H1 (cell line): ENCODE results near the gene TINAGL1. TPM values are rescaled to one million over a fixed set of nuclear protein-coding genes. Genes with fewer than 3 reads are reported as not detected.

Experiments used
- CTCF ChIA-PET: fragments of 300-600 bp; sonication (Branson Sonifier 250); formaldehyde crosslinking; loops from one replicate; lab custom pipeline; 2021; ENCODE audit not compliant: partially characterized antibody; lab: Charles Lee
- POLR2A ChIA-PET: fragments of 300-600 bp; sonication (Branson Sonifier 250); formaldehyde crosslinking; loops from one replicate; lab custom pipeline; 2021; ENCODE audit warnings: inconsistent platforms; ENCODE audit not compliant: partially characterized antibody; lab: Charles Lee
- DNase-seq, 2 experiments: peaks; one replicate each; pipeline versions ENCODE4 v3.0.0 to v3.0.0-alpha.2; 2010 to 2022; ENCODE audit warnings: low spot score in 2 of 2, low read depth in 1 of 2, mixed read lengths in 1 of 2
- FAIRE-seq: peaks from 2 replicates; lab custom pipeline; 2011; peaks lifted over from hg19 to GRCh38; lab: Jason Lieb, UNC
- H2AFZ ChIP-seq: 2 replicates; pipeline ENCODE4 v1.8.1; 2012; ENCODE audit warnings: low read length, inconsistent platforms
- H2AK5ac ChIP-seq: 2 replicates; pipeline ENCODE4 v1.6.1; 2013; ENCODE audit warnings: low read depth, low read length
- H2BK120ac ChIP-seq: replicated peaks from 2 replicates; pipeline ENCODE3; 2013; ENCODE audit warnings: low read depth, low read length, inconsistent platforms
- H2BK12ac ChIP-seq: 2 replicates; pipeline ENCODE4 v1.6.1; 2013; ENCODE audit warnings: low read depth, low read length
- H2BK15ac ChIP-seq: 2 replicates; pipeline ENCODE4 v1.6.1; 2013; ENCODE audit warnings: low read length
- H2BK20ac ChIP-seq: 2 replicates; pipeline ENCODE4 v1.6.1; 2013; ENCODE audit warnings: low read length
- H2BK5ac ChIP-seq: 2 replicates; pipeline ENCODE4 v1.6.1; 2013; ENCODE audit warnings: low read depth, low read length
- H3K14ac ChIP-seq: 2 replicates; pipeline ENCODE4 v1.6.1; 2013; ENCODE audit warnings: inconsistent platforms; ENCODE audit not compliant: insufficient read length
- H3K18ac ChIP-seq: 2 replicates; pipeline ENCODE4 v1.6.1; 2013; ENCODE audit warnings: low read length; ENCODE audit errors: extremely low read depth
- H3K23ac ChIP-seq: 2 replicates; pipeline ENCODE4 v1.6.1; 2013; ENCODE audit warnings: inconsistent platforms; ENCODE audit not compliant: insufficient read length
- H3K23me2 ChIP-seq: 2 replicates; pipeline ENCODE4 v1.6.1; 2013; ENCODE audit warnings: low read depth, low read length
- H3K27ac ChIP-seq: 2 replicates; pipeline ENCODE4 v1.6.1; 2011; ENCODE audit warnings: low read depth, low read length, inconsistent platforms
- H3K27me3 ChIP-seq, 4 experiments: replicated peaks in 1 of 4; 1 replicate in 1 of 4; 2 replicates in 3 of 4; pipeline versions ENCODE4 v1.6.1 to v1.8.1; 2011 to 2013; ENCODE audit warnings: low read length in 3 of 4, mild to moderate bottlenecking in 3 of 4, inconsistent platforms in 2 of 4, mixed read lengths in 2 of 4, moderate library complexity in 1 of 4; ENCODE audit not compliant: control insufficient read depth in 3 of 4, insufficient read depth in 3 of 4; ENCODE audit errors: extremely low read depth in 1 of 4
- H3K36me3 ChIP-seq, 4 experiments: 2 replicates each; pipeline versions ENCODE4 v1.6.1 to v1.8.1; 2011 to 2013; ENCODE audit warnings: mild to moderate bottlenecking in 4 of 4, low read length in 3 of 4, moderate library complexity in 2 of 4, control low read depth in 1 of 4, inconsistent platforms in 1 of 4; ENCODE audit not compliant: insufficient read depth in 4 of 4, control insufficient read depth in 2 of 4
- H3K4ac ChIP-seq: replicated peaks from 2 replicates; pipeline ENCODE3; 2013; ENCODE audit warnings: low read length, low read depth, mixed read lengths, inconsistent platforms; ENCODE audit not compliant: insufficient read length
- H3K4me1 ChIP-seq, 4 experiments: replicated peaks in 1 of 4; 1 replicate in 1 of 4; 2 replicates in 3 of 4; pipeline versions ENCODE4 v1.6.1 to v1.8.1; 2011 to 2013; ENCODE audit warnings: low read length in 3 of 4, inconsistent platforms in 2 of 4, mixed read lengths in 1 of 4; ENCODE audit not compliant: insufficient read depth in 4 of 4, control insufficient read depth in 3 of 4
- H3K4me2 ChIP-seq, 2 experiments: 2 replicates each; pipeline versions ENCODE4 v1.6.1 to v1.8.1; 2011 to 2013; ENCODE audit warnings: low read depth in 2 of 2, low read length in 2 of 2, control low read depth in 1 of 2, inconsistent platforms in 1 of 2, mild to moderate bottlenecking in 1 of 2; ENCODE audit not compliant: insufficient read depth in 1 of 2
- H3K4me3 ChIP-seq, 4 experiments: fragments of 200-600, 300-600 bp in 1 of 4; sonication (generic), shearing (Covaris generic), sonication (Bioruptor Twin) in 1 of 4; 2 replicates each; pipeline versions ENCODE4 v1.5.1 to v1.8.1; 2011 to 2016; ENCODE audit warnings: low read length in 4 of 4, low read depth in 3 of 4, control low read depth in 2 of 4, inconsistent platforms in 2 of 4, mild to moderate bottlenecking in 2 of 4, mixed read lengths in 1 of 4, moderate library complexity in 1 of 4; ENCODE audit not compliant: insufficient read depth in 2 of 4; ENCODE audit errors: extremely low read depth in 1 of 4
- H3K56ac ChIP-seq: replicated peaks from 2 replicates; pipeline ENCODE3; 2013; ENCODE audit warnings: low read depth, mild to moderate bottlenecking, mixed read lengths, low read length, inconsistent platforms; ENCODE audit not compliant: insufficient read length
- H3K79me1 ChIP-seq: 2 replicates; pipeline ENCODE4 v1.6.1; 2013; ENCODE audit warnings: low read depth, low read length, control low read depth
- H3K79me2 ChIP-seq, 2 experiments: 2 replicates each; pipeline versions ENCODE4 v1.6.1 to v1.8.1; 2012 to 2013; ENCODE audit warnings: low read length in 2 of 2, mild to moderate bottlenecking in 2 of 2, inconsistent platforms in 1 of 2; ENCODE audit not compliant: insufficient read depth in 2 of 2, control insufficient read depth in 1 of 2
- H3K9ac ChIP-seq, 4 experiments: replicated peaks in 1 of 4; 1 replicate in 1 of 4; 2 replicates in 3 of 4; pipeline versions ENCODE4 v1.6.1 to v1.8.1; 2011 to 2013; ENCODE audit warnings: low read depth in 3 of 4, low read length in 3 of 4, control low read depth in 2 of 4, mild to moderate bottlenecking in 2 of 4, moderate library complexity in 2 of 4, inconsistent platforms in 1 of 4; ENCODE audit errors: extremely low read depth in 1 of 4
- H3K9me3 ChIP-seq, 2 experiments: 2 replicates each; pipeline versions ENCODE4 v1.6.1 to v1.8.1; 2012 to 2013; ENCODE audit warnings: mild to moderate bottlenecking in 2 of 2, moderate library complexity in 2 of 2, control low read depth in 1 of 2, inconsistent platforms in 1 of 2, low read depth in 1 of 2, low read length in 1 of 2, mixed read lengths in 1 of 2; ENCODE audit not compliant: insufficient read depth in 2 of 2
- H4K20me1 ChIP-seq, 2 experiments: replicated peaks in 1 of 2; 2 replicates each; pipeline versions ENCODE3 to v1.8.1; 2011 to 2013; ENCODE audit warnings: inconsistent platforms in 2 of 2, low read length in 2 of 2, mild to moderate bottlenecking in 1 of 2; ENCODE audit not compliant: insufficient read depth in 2 of 2, control insufficient read depth in 1 of 2
- H4K5ac ChIP-seq: 2 replicates; pipeline ENCODE4 v1.6.1; 2013; ENCODE audit warnings: low read length, low read depth, mixed read lengths, inconsistent platforms; ENCODE audit not compliant: insufficient read length
- H4K8ac ChIP-seq: 2 replicates; pipeline ENCODE4 v1.8.0; 2013; ENCODE audit warnings: mild to moderate bottlenecking, moderate library complexity, low read length, inconsistent platforms; ENCODE audit not compliant: insufficient read depth; ENCODE audit errors: extremely low read depth
- H4K91ac ChIP-seq: replicated peaks from 2 replicates; pipeline ENCODE3; 2013; ENCODE audit warnings: low read length, mixed read lengths, inconsistent platforms; ENCODE audit not compliant: insufficient read length
- BACH1 ChIP-seq: IDR thresholded peaks from 2 replicates; pipeline ENCODE4 v1.6.1; 2012; ENCODE audit warnings: low read length, improper control_type of control experiment
- CREB1 ChIP-seq: IDR thresholded peaks from 2 replicates; pipeline ENCODE4 v1.6.1; 2012; ENCODE audit warnings: inconsistent platforms
- POLR2AphosphoS5 ChIP-seq: IDR thresholded peaks from 2 replicates; pipeline ENCODE4 v1.6.1; 2011; ENCODE audit warnings: low read depth, low read length
- SIX5 ChIP-seq: IDR thresholded peaks from 2 replicates; pipeline ENCODE4 v1.6.1; 2011; ENCODE audit warnings: mild to moderate bottlenecking, low read depth, low read length
- SP2 ChIP-seq: IDR thresholded peaks from 2 replicates; pipeline ENCODE4 v1.6.1; 2012; ENCODE audit warnings: mild to moderate bottlenecking, low read length, inconsistent platforms
- TCF12 ChIP-seq: IDR thresholded peaks from 2 replicates; pipeline ENCODE4 v1.6.1; 2011; ENCODE audit warnings: low read depth, mild to moderate bottlenecking, low read length
- WGBS, 2 experiments: shearing (Covaris generic) in 1 of 2; methylation state at CpG; one replicate each; pipeline versions ENCODE4 v1.1.6 to v1.1.7; 2013 to 2015; ENCODE audit warnings: low lambda C conversion rate in 2 of 2, mixed read lengths in 2 of 2, inconsistent platforms in 1 of 2, low coverage in 1 of 2, missing lambda C conversion rate in 1 of 2; ENCODE audit not compliant: insufficient replicate concordance in 2 of 2, insufficient coverage in 1 of 2, insufficient read length in 1 of 2; ENCODE audit errors: extremely low coverage in 1 of 2, missing lambda C conversion rate in 1 of 2; 5-methylcytosine and 5-hydroxymethylcytosine counted together
- polyA plus RNA-seq, 7 experiments: library from polyadenylated mRNA; depleted of rRNA in 3 of 7; stranded (reverse) in 5 of 7; unstranded in 2 of 7; fragments of >200 nt in 5 of 7; fragments of 200-250 nt in 2 of 7; gene quantifications; 1 replicate in 5 of 7; 2 replicates in 1 of 7; 4 replicates in 1 of 7; pipeline versions ENCODE4 v1.2.1 to v1.2.3, GENCODE V29; 2011 to 2013; ENCODE audit warnings: missing spikeins in 2 of 7, mixed read lengths in 2 of 7
- total RNA-seq: library from RNA; stranded (reverse); fragmentation: NEBNext Ultra II Directional; extraction: Animal tissue kit (Norgen Biotek cat#: 25700); gene quantifications from 2 replicates; pipeline ENCODE4 v1.2.1, GENCODE V29; 2021

The TINAGL1 gene
- total and polyA plus RNA-seq, 2 of the 8 experiments (the other 6 are each of a cell fraction or from before 2014, with no cell fraction given) = 11.2 to 21.7 TPM

GRCh38 chr1:31615414-31615813 is 39.1 kb downstream of the TINAGL1 start:
- Histone ChIP-seq H2BK5ac (no peak overlapping the region), H2BK12ac (0 out of 2 replicates have a peak overlapping the region, but pooled peaks have one; percentile 33), H2AFZ (no peak overlapping the region), H3K23ac (no peak overlapping the region), H3K4me2 (no peak overlapping the region), H3K9me3 (no peaks in the 10 kb centered on the region), H3K18ac (no peak overlapping the region), H3K4me3 (no peak overlapping the region), H3K4me1 (peaks cover 2 to 11% (median 7%) of the 10 kb centered on the region in 4 experiments; a peak in 5 of 7 replicates), H4K8ac (no peak overlapping the region), H3K79me2 (no peaks in the 10 kb centered on the region), H3K9ac (no peak overlapping the region), H2BK20ac (no peak overlapping the region), H3K36me3 (no peaks in the 10 kb centered on the region), H3K23me2 (peaks cover 8% of the 10 kb centered on the region; the same call in 1 of the 2 replicates), H4K20me1 (no peaks in the 10 kb centered on the region), H3K27ac (no peak overlapping the region), H3K56ac (no peak overlapping the region), H4K91ac (no peak overlapping the region), H3K27me3 (peaks cover 6 to 22% (median 16%) of the 10 kb centered on the region in 4 experiments), H4K5ac (no peak overlapping the region), H2BK15ac (no peak overlapping the region), H2BK120ac (no peak overlapping the region), H3K4ac (no peak overlapping the region), H3K14ac (no peak overlapping the region), H2AK5ac (peak overlapping the region; percentile 45; the same call in 1 of the 2 replicates), H3K79me1 (no peaks in the 10 kb centered on the region)
- ChIA-PET CTCF (interaction anchor here (0.6 to 2.2 kb wide), 3 partner anchors 10 to 53 kb away, joined by 3 to 7 read pairs (median 3); no protein-coding TSS in a partner anchor), POLR2A (no interaction called here)
- DNase-seq (no peak), FAIRE-seq (no peak)
- 86% methylated on average over 6 of the region's 6 CpGs; no CpG with 5 or more reads in 1 of the 2 experiments for whole genome bisulfite sequencing, 2 experiments
- TF ChIP-seq TCF12 (no peak), CREB1 (no peak), SP2 (no peak), SIX5 (no peak), POLR2AphosphoS5 (no peak), BACH1 (no peak)
